ENCODE measurements around the gene GZMA.

The GZMA gene

GRCh38 chr5:55113327-55113726, 10.9 kb downstream of the GZMA start:
- DNase-seq = no peak

GRCh38 chr5:55114061-55114460, 11.6 kb downstream of the GZMA start:
- no peak for DNase-seq

DNA sequence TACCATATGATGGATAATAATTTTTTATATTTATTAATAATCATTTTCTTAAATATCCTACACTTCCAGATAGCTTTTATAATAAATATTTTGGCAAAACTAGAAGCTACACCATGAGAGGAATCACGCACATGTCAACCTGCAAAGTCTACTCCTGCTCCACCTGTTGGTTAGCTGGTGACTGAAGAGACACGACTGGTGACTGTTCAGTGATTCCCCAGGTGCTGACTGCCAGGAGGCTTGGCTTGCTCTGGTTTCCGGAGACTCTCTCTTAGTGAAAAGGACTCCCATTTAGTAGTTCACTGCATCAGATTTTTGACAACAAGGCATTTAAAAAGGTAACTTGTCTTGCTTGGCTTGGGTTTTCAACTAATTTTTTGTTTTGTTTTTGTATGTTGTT, 20.9 kb downstream of the GZMA start:
- DNase-seq = no peak

DNA sequence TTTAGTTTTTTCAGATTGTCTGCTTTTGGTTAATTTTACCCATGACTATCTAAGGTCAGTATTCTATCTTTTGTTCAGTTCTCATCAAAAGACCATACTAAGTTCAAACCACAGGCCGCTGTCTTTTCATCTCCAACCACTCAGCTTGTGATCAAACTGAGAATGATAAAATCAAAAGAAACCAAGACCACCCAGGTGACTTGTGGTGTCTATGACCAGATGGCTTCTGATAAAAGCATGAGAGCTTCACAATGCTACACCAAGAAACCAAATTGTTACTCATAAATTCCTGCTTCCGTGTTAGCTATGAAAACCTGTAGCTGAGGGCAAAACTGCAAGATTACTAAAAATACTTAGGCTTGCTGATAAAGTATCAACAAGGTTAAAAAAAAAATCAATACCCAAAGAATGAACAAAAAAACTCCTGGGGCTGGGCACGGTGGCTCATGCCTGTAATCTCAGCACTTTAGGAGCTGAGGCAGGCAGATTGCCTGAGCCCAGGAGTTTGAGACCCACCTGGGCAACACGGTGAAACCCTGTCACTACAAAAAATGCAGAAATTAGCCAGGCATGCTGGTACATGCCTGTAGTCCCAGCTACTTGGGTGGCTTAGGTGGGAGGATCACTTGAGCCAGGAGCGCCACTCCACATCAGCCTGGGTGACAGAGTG, 31.7 kb downstream of the GZMA start:
- no peak for DNase-seq

DNA sequence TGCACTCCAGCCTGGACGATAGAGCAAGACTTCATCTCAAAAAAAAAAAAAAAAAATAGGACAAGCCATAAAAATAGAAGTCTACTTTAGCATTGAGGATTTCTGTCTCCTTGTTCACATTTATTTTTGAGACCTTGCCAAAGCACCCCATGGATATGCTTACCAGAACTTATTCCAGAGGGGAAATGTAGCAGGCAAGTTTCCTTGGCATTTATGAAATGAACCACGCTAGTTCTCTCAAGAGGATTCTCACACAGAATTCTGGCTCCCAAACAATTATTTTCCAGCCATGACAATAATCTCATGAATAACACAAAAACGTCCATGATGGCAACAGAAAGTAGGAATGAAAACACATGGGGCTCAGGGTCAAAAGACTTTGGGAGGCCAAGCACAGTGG, 34.1 kb downstream of the GZMA start:
- no peak for DNase-seq

GRCh38 chr5:55140908-55141665, 38.6 kb downstream of the GZMA start:
- DNase-seq = no peak

- no peak for DNase-seq
These were observed 39.7 kb downstream of the GZMA start for GRCh38 chr5:55141945-55142690.

DNA sequence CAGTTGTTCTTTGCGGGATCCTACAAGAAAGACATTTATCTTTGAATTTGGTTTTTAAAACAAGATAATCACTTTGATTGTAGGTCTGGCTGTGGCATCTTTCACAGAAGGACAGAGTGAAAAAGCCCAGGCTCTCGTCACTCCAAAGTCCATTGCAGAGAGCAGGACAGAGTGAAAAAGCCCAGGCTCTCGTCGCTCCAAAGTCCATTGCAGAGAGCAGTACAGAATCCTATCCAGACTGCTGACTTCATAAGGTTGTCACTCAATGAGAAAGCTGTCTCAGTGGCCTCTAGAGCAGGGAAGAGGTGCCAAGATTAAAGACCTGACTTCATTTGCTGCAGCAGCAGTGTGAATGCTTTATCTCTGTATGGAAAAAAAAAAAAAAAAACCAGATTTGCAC, 41.2 kb downstream of the GZMA start:
- DNase-seq = no peak

DNA sequence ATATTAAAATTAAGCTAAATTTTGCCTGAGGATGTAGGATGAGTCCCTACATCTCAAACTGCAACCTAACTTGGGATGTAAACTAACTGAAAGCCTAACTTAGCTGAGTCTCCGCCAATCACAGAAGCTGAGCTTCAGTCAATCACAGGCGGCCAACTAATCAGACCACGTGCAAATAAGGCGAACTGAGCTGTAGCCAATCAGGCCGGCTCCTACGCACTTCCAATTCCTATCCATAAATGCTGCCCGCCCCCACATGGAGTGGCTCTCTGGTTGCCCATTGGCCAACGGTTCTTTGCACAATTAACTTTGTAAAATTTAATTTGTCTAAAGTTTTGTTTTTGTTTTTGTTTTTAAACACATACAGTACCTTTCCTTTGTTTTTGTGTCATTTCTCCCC, 43.6 kb downstream of the GZMA start:
- no peak for DNase-seq

GRCh38 chr5:55146543-55147151, 44.2 kb downstream of the GZMA start:
- DNase-seq = peak; percentile 80

GRCh38 chr5:55149308-55149795, 46.9 kb downstream of the GZMA start:
- no peak for DNase-seq

DNA sequence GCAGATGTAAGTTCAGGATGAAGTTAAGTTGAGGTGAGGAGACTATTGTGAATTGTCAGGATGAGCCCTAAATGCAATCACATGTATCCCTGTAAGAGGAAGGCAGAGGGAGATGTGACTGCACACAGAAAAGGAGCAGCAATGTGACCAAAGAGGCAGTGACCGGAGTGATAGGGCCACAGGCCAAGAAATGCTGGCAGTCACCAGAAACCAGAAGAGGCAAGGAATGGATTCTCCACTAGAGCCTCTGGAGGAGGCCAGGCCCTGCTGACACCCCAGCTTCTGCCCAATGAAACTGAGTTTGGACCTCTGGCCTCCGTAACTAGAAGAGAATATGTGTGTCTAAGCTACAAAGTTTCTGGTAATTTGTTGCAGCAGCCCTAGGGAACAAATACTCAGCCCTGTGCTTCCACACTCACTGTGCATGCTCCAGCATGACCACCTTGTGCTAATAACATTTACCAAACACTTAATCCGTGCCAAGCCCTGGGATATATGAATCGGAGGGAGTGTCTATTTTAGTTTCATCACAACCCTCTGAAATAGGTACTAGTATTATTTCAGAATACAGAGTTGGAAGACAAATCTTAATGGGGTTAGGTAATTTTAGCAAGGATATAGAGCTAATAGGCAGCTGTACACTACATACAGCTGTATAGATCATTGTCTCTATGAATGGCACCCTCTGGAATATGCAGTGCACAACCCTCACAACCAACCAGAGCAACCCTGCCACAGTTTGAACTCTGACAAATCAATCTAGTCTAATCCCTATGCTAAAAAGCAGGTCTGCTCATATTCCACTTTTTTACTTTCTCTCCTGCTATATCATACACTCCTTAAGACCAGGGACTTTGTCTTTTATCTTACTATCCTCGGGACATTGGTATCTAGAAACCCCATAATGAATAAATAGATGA, 49.7 kb downstream of the GZMA start:
- no peak for DNase-seq

GRCh38 chr5:55154873-55155272, 52.4 kb downstream of the GZMA start:
- no peak for DNase-seq

Measured in CD4-positive, alpha-beta T cell treated with Interleukin-15 for 1 hour (primary cell).